Measurements from ENCODE around the gene POLK.
A peak's percentile ranks its signal among the peaks of the same experiment; 100 is the strongest.

Gene POLK

DNA sequence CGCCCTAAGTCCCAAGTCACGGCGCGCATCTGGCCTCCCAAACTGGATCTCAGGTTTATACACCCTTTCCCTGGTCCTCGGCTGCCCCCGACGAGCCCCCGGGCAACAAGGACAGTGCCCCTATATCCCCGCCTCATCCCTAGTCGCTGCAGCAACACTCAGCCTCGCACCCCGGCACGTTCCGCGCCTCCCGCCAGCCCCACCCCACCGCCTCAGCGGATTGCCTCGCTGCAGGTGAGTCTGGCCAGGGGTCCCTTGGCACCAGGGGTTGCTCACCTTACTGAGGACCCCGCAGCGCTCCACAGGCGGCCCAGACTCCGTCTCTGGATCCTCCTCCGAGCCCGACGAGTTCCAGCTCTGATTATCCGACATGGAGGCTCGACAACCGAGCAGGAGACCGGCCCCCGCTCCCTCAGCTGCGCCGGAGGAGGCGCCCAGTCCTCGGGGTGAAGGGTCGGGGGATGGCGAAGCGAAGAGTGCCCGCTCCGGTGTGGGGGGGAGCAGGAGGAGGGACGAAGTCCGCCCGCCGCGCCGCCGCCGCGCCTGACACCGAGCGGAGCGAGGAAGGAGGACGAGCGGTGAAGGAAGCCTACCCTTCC, 756 bp upstream of the POLK start:
- DNase-seq = no peak

DNA sequence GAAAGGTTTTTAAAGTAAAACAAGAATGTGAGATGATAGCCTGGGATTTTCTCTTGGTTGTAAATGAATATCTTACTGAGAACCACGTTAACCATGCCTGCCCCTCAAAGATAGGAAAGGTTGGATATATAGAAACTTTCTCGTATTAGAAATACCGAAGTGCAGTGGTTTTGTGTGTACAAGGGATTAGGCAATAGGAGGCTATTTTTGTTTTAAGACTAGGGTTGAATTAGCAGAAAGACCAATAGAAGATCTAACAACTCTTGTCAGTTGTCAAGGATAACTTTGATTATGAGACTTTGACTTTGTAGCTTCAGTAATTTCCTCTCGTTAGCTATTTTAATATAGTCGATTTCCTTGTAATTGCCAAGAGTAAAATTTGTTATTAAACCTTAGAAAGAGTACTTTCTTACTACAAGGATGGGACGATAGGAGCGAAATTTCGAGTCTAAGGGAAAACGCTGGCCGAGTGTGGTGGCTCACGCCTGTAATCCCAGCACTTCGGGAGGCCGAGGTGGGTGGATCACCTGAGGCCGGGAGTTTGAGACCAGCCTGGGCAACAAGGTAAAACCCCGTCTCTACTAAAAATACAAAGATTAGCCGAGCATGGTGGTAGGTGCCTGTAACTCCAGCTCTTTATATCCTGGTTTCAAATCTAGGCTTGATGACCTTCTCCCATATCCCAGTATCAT, 838 bp downstream of the POLK start:
- no peak for DNase-seq

- no peak for DNase-seq
These were observed 2.1 kb downstream of the POLK start for GRCh38 chr5:75513841-75514240.

DNA sequence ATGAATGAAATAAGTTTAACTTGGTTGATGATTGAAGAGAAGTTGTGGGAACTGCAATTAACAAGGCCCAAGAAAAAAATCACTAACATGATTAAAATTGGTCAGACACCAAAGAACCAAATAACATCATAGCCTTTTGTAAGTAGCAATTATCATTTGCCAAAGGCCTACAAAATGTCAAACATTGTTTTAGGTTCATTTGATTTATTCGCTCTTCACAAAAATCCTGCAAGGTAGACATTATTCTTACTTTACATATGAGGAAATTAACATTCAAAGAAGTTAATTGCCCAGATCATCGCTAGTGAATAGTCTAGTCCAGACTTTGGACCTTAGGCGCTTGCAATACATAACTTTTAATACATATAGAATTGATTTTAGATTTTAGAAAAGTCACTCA, 2.6 kb downstream of the POLK start:
- no peak for DNase-seq

- DNase-seq = no peak
These were observed 8.1 kb downstream of the POLK start for GRCh38 chr5:75519761-75520160.

DNA sequence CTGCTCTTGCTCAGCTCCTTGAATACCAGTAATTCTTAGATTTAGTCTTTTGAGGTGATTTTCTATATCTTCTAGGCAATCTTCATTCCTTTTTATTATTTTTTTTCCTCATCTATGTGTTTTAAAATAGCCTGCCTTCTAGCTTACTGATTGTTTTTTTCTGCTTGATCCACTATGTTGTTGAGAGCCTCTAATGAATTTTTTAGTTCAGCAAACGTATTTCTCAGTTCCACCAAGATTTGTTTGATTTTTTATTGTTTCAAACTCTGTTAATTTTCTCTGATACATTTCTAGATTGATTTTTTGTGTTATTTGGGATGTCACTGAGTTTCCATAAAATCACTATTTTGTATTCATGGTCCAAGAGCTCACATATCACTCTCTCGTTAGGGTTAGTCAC, 9.5 kb downstream of the POLK start:
- DNase-seq = no peak

GRCh38 chr5:75522025-75522424, 10.3 kb downstream of the POLK start:
- DNase-seq = no peak

DNA sequence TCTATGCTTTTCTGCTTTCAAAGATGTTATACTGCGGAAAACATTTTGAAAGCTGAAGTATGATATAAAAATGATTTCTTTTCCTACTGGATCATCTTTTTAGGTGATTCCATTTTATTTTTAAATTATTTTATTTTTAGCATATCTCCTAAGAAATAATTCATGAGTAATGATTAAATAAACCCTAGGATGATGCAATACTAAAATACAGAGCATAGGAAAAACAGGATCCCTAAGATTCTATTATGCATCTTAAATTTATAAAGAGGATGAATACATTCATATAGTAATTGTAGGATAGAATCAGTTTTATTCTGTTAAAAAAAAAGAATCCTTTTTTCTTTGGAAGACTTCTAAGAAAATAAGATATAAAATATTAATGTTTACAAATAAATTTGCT, 10.9 kb downstream of the POLK start:
- no peak for DNase-seq

DNA sequence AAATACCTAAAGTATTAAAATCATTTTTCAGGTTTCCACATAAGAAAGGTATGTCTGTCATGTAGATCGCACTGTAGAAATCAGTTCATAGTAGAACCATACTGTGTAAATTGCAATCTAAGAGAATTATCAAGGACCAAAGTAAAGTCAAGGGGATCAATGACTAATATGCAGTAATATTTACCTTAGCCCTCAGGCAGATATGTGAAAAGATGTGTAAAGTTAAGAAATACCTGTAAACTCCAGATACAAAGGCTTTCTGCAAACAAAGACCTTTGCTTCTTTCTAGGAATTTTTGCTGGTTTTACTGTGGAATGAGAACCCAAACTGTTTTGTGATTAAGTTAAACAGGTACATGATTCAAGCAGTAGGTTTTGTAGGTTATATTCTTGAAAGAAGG, 11.6 kb downstream of the POLK start:
- DNase-seq = no peak

- no peak for DNase-seq
These were observed 12.4 kb downstream of the POLK start for GRCh38 chr5:75524071-75524470.

DNA sequence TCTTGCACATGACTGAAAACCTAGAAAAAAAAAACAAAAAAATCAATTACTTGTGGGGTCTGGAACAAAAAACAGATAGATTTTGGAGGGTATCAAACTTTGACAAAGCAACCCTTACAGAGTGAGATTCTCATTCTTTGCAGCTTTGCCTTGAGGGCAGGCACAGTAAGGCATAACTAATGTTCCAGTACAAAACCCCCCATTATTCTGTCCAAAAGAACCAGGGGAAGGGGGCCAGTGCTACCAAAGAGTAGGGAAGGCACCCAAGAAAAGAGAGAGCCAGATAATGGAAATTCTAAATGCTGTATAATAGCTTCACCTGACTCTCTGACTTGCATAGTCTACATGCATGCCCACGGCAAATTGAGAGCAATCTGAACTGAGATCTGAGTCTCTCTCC, 12.9 kb downstream of the POLK start:
- DNase-seq = no peak

GRCh38 chr5:75525344-75525743, 13.7 kb downstream of the POLK start:
- DNase-seq = no peak

GRCh38 chr5:75526070-75526469, 14.4 kb downstream of the POLK start:
- no peak for DNase-seq

DNA sequence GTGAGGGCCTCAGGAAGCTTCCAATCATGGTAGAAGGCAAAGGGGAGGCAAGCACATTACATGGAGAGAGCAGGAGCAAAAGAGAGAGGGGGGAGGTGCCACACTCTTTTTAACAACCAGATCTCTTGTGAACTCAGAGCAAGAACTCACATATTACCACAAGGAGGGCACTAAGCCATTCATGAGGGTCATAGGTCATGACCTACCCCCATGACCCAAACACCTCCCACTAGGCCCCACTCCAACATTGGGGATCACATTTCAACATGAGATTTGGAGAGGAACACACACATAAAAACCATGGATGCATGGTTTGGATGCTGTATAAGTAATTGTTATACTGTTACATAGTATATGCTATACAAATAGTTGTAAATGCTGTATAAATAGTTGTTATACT, 17.5 kb downstream of the POLK start:
- DNase-seq = no peak

DNA sequence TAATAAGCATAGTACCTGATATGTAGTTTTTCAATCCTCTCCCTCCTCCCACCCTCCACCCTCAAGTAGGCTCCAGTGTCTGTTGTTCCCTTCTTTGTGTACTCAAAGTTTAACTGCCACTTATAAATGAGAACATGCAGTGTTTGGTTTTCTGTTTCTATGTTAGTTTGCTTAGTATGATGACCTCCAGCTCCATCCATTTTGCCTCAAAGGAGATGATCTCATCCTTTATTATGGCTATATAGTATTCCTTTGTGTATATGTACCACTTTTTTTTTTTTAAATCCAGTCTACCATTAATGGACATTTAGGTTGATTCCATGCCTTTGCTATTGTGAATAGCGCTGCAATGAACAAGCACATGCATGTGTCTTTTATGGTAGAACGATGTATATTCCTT, 20.5 kb downstream of the POLK start:
- no peak for DNase-seq

GRCh38 chr5:75533716-75534115, 22.0 kb downstream of the POLK start:
- DNase-seq = peak; percentile 49 to 63

DNA sequence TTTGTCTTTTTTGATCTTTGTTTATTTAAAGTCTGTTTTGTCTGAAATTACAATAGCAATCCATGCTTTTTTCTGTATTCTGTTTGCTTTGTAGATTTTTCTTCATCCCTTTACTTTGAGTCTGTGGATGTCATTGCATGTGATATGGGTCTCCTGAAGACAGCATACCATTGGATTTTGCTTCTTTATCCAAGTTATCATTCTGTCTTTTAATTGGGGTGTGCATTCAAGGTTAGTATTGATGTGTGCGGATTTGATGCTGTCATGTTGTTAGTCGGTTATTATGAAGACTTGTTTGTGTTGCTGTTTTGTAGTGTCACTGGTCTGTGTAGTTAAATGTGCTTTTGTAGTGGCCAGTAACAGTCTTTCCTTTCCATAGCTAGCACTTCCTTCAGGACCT, 23.0 kb downstream of the POLK start:
- no peak for DNase-seq

DNA sequence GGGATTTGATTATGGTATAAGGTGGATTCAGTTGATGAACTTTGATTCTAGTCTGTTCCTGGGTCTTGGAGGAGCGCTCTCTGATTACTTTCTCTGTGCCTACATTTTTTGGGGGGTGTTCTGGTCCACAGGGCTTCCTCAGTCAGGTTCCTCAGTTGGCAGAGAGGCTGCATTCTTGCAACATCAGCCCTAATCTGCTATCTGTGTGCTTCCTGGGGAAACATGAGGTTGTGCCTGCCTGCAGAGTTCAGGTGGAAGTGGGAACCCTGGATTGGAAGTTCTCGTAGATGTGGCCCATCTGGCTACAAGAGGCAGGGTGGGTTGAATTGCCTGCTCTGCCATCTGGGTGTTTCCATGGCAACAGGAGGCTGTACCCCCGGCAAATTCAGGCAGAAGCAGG, 24.5 kb downstream of the POLK start:
- DNase-seq = no peak

DNA sequence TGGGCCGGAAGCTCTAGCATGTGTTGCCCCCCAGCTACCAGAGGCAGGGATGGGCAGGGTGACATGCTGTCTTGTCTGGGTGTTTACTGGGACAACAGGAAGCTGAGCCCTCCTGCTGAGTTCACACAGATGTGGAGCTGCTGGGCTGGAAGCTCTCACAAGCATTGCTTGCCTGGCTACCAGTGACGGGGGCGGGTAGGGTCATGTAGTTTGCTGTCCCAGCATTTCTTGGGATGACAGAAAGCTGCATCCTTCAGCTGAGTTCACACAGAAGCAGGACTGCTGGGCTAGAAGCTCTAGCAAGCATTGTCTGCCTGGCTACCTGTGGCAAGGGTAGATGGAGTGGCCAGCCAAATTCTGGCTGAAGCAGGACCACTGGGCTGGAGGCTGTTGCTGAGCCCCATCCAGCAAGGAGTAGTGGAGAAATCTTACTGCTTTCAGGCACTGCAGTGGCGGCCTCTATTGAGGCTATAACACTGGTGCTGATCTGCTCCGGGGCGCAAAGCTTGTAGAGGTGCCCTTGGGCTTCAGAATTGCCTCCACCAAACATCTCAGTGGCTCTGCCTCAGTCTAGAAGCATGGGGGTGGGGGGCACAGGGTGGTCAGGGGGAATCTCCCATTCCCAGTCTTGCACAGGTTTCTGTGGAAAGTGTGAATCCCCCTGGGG, 25.1 kb downstream of the POLK start:
- no peak for DNase-seq

DNA sequence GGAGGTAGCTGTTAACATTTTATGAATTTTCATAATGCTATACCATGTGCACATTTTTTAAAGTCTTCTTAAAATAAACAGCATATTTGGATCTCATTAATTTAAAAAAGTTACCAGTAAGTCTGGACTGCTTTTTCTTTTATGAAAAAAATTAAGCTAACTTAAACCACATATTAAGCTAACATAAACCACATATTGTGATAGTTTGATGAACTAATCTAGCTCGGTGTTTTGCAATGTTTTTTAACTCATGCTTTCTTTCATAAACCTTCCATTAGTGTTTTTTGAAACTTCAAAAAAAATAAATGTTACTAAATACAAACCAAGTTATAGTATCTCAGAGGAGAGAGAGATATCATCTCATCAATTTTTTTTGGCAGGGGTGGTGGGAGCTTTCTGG, 26.5 kb downstream of the POLK start:
- DNase-seq = no peak

DNA sequence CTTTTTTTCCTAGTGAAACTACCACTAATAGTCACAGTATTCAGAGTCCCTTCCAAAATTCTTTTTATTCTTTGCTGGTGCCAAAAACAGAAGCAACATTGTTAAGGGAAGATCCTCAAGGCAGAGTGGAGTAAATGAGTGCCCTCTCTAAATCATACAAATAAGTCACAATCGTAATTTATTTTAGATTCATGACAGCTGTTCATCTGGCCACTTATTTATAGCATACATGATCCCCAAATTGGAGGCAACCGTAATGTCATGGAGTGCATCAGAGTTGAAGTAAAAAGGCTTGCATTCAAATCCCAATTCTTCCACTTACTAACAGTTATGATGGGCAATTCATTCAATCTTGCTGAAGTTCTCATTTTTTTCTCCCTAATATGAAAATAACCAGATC, 33.4 kb downstream of the POLK start:
- DNase-seq = no peak

DNA sequence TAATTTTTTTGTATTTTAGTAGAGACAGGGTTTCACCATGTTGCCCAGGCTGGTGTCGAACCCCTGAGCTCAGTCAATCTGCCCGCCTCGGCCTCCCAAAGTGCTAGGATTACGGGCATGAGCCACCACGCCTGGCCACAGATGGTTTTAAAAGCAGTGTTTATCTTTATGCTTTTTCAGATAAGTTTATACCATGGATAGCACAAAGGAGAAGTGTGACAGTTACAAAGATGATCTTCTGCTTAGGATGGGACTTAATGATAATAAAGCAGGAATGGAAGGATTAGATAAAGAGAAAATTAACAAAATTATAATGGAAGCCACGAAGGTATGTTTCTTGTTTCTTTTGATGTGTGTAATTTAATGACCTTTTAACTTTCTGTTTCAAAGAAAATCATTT, 35.1 kb downstream of the POLK start:
- DNase-seq = no peak

GRCh38 chr5:75547812-75548211, 36.1 kb downstream of the POLK start:
- no peak for DNase-seq

GRCh38 chr5:75550597-75550996, 38.9 kb downstream of the POLK start:
- no peak for DNase-seq

GRCh38 chr5:75551471-75551870, 39.8 kb downstream of the POLK start:
- DNase-seq = no peak
